ENCODE results near the gene CATSPER3. TPM values are rescaled to one million over a fixed set of nuclear protein-coding genes. Genes with fewer than 3 reads are reported as not detected.

Gene CATSPER3
- total RNA-seq, 1 experiment from 2014 or later, result 0.40 TPM

DNA sequence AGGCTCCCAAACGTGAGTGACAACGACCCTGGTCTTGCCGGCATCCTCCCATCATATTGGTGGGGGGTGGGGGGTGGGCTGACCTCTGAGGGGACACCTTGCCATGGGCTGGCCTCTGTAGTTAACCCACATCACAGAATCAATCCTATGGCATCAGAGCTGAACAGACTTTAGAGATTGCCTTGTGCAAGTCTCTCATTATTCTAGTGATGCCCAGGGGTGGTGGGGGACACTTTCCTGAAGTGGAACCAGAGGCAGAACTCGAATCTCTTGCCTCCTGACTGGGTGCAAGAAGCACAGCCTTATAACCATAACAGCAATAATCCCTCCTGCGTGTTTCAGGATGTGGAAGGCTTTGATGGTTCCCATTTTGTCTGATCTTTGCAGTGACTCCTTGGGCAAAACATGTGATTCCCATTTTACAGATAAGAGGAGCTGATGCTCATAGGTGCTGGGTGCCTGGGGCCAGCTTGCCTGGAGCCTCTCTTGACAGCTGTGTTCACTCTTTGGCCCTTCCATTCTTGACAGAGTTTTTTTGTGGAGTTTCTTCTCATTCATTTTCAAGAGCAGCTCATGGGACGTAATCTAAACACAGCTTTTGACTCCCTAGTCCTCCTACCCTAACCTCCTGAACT is 84.9 kb downstream of the CATSPER3 start:
- H3K9me2 ChIP-seq (replicated peaks; ENCODE audit: low read length), result no peaks in the 10 kb centered on the region
- H3K4me2 ChIP-seq (ENCODE audit: low read length), result no peak overlapping the region
- DNase-seq (no peak), ATAC-seq (no peak)
- intact Hi-C loops (cut with micrococcal nuclease), result no loop called here
- ChIA-PET POLR2A (ENCODE audit: unreplicated experiment) (no interaction called here), CTCF (no interaction called here)
- no peaks in the 10 kb centered on the region for H3K9me3 ChIP-seq (ENCODE audit: low read length)
- no peaks in the 10 kb centered on the region for H4K20me1 ChIP-seq (ENCODE audit: low read length)
- no peaks in the 10 kb centered on the region for H3F3A ChIP-seq (ENCODE audit: low read length, unreplicated experiment)
- H3K4me1 ChIP-seq (ENCODE audit: insufficient read depth, low read length), result no peaks in the 10 kb centered on the region
- no peaks in the 10 kb centered on the region for H3K27me3 ChIP-seq (ENCODE audit: low read length)
- H3K36me3 ChIP-seq (ENCODE audit: low read depth, low read length), result no peaks in the 10 kb centered on the region
- H3K27ac ChIP-seq (ENCODE audit: low read length), result no peak overlapping the region
- BruUV-seq (replicated peaks), result no TSS peak
- no peak overlapping the region for H3K9ac ChIP-seq (ENCODE audit: low read length)
- H3K4me3 ChIP-seq (ENCODE audit: low read length), result no peak overlapping the region
- no peaks in the 10 kb centered on the region for H3K79me2 ChIP-seq (ENCODE audit: low read length)
- no peak for TF ChIP-seq EZH2 (IDR thresholded peaks at IDR 0.05; ENCODE audit: low read length, unreplicated experiment)
- no peak for TF ChIP-seq EZH2phosphoT487 (IDR thresholded peaks at IDR 0.05; ENCODE audit: borderline replicate concordance, low read length)
- no peak for TF ChIP-seq CTCF (conservative IDR thresholded peaks at IDR 0.05; ENCODE audit: low read depth, low read length)
- no peak overlapping the region for H2AFZ ChIP-seq (ENCODE audit: low read length)

- ATAC-seq (no peak), DNase-seq (no peak)
- H3K9me3 ChIP-seq (ENCODE audit: low read length), result no peaks in the 10 kb centered on the region
- POLR2A ChIA-PET (ENCODE audit: unreplicated experiment), result no interaction called here
- no peaks in the 10 kb centered on the region for H3F3A ChIP-seq (ENCODE audit: low read length, unreplicated experiment)
- no peak overlapping the region for H3K9ac ChIP-seq (ENCODE audit: low read length)
- intact Hi-C loops (cut with micrococcal nuclease), result no loop called here
- H3K27me3 ChIP-seq (ENCODE audit: low read length), result no peaks in the 10 kb centered on the region
- H3K9me2 ChIP-seq (replicated peaks; ENCODE audit: low read length), result no peaks in the 10 kb centered on the region
- no peak overlapping the region for H3K4me3 ChIP-seq (ENCODE audit: low read length)
- no peaks in the 10 kb centered on the region for H3K4me1 ChIP-seq (ENCODE audit: insufficient read depth, low read length)
- CTCF ChIA-PET, result no interaction called here
- no peaks in the 10 kb centered on the region for H3K36me3 ChIP-seq (ENCODE audit: low read depth, low read length)
- no peak overlapping the region for H2AFZ ChIP-seq (ENCODE audit: low read length)
- TF ChIP-seq EZH2phosphoT487 (IDR thresholded peaks at IDR 0.05; ENCODE audit: borderline replicate concordance, low read length) (no peak), EZH2 (IDR thresholded peaks at IDR 0.05; ENCODE audit: low read length, unreplicated experiment) (no peak), CTCF (conservative IDR thresholded peaks at IDR 0.05; ENCODE audit: low read depth, low read length) (no peak)
- no peak overlapping the region for H3K4me2 ChIP-seq (ENCODE audit: low read length)
- H3K79me2 ChIP-seq (ENCODE audit: low read length), result no peaks in the 10 kb centered on the region
- no peak overlapping the region for H3K27ac ChIP-seq (ENCODE audit: low read length)
- no peaks in the 10 kb centered on the region for H4K20me1 ChIP-seq (ENCODE audit: low read length)
- no TSS peak for BruUV-seq (replicated peaks)
Measured at GRCh38 chr5:135053278-135053677, 85.6 kb downstream of the CATSPER3 start.

GRCh38 chr5:135053989-135054388 is 86.3 kb downstream of the CATSPER3 start:
- no peak overlapping the region for H3K9ac ChIP-seq (ENCODE audit: low read length)
- H2AFZ ChIP-seq (ENCODE audit: low read length), result no peak overlapping the region
- no peaks in the 10 kb centered on the region for H3K27me3 ChIP-seq (ENCODE audit: low read length)
- intact Hi-C loops (cut with micrococcal nuclease), result no loop called here
- no peaks in the 10 kb centered on the region for H3K36me3 ChIP-seq (ENCODE audit: low read depth, low read length)
- H3K4me3 ChIP-seq (ENCODE audit: low read length), result no peak overlapping the region
- no peaks in the 10 kb centered on the region for H3K9me3 ChIP-seq (ENCODE audit: low read length)
- H3K9me2 ChIP-seq (replicated peaks; ENCODE audit: low read length), result no peaks in the 10 kb centered on the region
- TF ChIP-seq CTCF (conservative IDR thresholded peaks at IDR 0.05; ENCODE audit: low read depth, low read length) (no peak), EZH2 (IDR thresholded peaks at IDR 0.05; ENCODE audit: low read length, unreplicated experiment) (no peak), EZH2phosphoT487 (IDR thresholded peaks at IDR 0.05; ENCODE audit: borderline replicate concordance, low read length) (no peak)
- no peaks in the 10 kb centered on the region for H3K4me1 ChIP-seq (ENCODE audit: insufficient read depth, low read length)
- H4K20me1 ChIP-seq (ENCODE audit: low read length), result no peaks in the 10 kb centered on the region
- POLR2A ChIA-PET (ENCODE audit: unreplicated experiment), result no interaction called here
- CTCF ChIA-PET, result no interaction called here
- H3F3A ChIP-seq (ENCODE audit: low read length, unreplicated experiment), result no peaks in the 10 kb centered on the region
- DNase-seq (no peak), ATAC-seq (no peak)
- BruUV-seq (replicated peaks), result no TSS peak
- H3K27ac ChIP-seq (ENCODE audit: low read length), result no peak overlapping the region
- H3K79me2 ChIP-seq (ENCODE audit: low read length), result no peaks in the 10 kb centered on the region
- H3K4me2 ChIP-seq (ENCODE audit: low read length), result no peak overlapping the region

Data from PC-3 (cell line).